Measurements from ENCODE around the gene GJD4.

The GJD4 gene

DNA sequence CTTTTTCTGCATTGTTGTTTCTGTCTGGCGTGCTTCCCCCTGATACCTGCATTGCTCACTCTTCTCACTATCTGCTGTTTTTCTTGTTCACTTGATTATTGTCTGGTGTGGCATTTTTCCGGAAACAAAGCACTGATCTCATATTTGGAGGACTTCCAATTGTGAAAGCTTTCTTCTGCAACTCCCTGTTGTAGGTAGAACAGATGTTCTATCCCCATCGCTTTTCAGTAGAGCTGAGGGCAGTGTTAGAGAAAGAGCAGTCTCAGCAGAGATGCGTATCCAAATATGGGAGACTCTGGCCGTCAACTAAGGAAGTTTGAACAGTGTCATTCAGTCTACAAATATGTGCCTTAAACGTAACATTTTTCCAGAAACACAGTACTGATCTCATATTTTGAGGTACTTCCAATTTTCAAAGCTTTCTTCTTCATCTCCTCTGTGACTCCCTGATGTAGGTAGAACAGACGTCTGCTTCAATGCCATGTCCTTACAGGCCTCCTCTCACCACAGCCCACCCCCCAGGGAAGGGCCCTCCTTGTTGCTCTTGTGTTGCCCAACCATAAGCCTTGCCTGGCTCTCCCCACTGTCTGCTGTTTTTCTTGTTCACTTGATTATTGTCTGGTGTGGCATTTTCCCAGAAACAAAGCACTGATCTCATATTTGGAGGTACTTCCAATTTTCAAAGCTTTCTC lies 27.1 kb upstream of the GJD4 start:
- peak; percentile 78 for DNase-seq (ENCODE audit: low read depth)
- no peak overlapping the region for H3K4me3 ChIP-seq (replicated peaks; ENCODE audit: low read depth, low read length)
- TF ChIP-seq, protein P1, sequence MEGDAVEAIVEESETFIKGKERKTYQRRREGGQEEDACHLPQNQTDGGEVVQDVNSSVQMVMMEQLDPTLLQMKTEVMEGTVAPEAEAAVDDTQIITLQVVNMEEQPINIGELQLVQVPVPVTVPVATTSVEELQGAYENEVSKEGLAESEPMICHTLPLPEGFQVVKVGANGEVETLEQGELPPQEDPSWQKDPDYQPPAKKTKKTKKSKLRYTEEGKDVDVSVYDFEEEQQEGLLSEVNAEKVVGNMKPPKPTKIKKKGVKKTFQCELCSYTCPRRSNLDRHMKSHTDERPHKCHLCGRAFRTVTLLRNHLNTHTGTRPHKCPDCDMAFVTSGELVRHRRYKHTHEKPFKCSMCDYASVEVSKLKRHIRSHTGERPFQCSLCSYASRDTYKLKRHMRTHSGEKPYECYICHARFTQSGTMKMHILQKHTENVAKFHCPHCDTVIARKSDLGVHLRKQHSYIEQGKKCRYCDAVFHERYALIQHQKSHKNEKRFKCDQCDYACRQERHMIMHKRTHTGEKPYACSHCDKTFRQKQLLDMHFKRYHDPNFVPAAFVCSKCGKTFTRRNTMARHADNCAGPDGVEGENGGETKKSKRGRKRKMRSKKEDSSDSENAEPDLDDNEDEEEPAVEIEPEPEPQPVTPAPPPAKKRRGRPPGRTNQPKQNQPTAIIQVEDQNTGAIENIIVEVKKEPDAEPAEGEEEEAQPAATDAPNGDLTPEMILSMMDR (IDR thresholded peaks at IDR 0.05; ENCODE audit: low read length, missing control alignments), result no peak

DNA sequence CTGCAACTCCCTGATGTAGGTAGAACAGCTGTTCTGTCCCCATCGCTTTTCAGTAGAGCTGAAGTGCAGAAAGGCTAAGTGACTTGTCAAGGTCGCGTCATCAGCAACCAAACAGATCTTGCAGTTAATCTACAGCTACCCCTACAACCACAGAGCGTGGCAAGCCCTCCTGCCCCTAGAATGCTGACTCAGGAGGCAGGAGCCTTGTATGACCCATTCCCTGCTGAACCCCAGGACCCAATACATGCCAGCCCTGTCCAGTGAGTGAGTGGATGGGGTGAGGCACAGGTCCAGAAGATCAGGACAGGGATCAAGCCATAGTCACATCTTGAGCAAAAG lies 26.6 kb upstream of the GJD4 start:
- TF ChIP-seq, protein P1 (IDR thresholded peaks at IDR 0.05; ENCODE audit: low read length, missing control alignments), result no peak
- no peak for DNase-seq (ENCODE audit: low read depth)
- H3K4me3 ChIP-seq (replicated peaks; ENCODE audit: low read depth, low read length), result no peak overlapping the region

DNA sequence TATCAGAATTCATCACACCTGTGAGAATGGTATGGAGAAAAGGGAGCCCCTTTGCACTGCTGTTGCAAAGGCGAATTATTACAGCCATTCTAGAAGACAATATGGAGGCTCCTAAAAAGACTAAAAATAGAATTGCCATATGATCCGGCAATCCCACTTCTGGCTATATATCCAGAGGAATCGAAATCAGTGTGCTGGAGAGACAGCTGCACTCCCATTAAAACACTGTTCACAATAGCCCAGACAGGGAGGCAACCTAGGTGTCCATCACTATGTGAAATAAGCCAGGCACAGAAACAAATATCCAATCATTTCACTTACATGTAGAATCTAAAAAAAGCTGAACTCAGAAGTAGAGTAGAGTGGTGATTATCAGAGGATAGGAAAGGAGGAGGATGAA lies 26.0 kb upstream of the GJD4 start:
- no peak overlapping the region for H3K4me3 ChIP-seq (replicated peaks; ENCODE audit: low read depth, low read length)
- DNase-seq (ENCODE audit: low read depth), result no peak
- TF ChIP-seq, protein P1 (IDR thresholded peaks at IDR 0.05; ENCODE audit: low read length, missing control alignments), result no peak

DNA sequence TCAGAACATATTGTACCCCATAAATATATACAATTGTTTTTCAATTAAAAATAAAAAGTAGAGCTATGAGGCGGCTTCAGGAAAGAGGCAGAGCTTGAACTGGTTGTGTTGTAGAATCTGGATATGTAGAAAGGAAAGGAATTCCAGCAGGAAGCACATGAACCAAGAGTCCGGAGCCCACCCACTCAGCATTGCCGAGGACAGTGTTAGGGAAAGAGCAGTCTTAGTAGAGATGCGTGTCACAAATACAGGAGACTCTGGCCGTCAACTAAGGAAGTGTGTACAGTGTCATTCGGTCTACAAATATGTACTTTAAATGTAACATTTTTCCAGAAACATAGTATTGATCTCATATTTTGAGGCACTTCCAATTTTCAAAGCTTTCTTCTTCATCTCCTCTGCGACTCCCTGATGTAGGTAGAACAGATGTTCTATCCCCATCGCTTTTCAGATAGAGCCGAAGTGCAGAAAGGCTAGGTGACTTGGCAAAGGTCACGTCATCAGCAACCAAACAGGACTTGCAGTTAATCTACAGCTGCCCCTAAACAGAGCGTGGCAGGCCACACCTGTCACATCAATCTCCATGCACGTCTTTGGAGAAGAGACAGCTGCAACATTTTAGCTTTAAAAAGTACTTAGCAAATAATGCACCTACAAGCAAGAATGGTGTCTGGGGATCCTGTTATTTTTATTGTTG lies 25.3 kb upstream of the GJD4 start:
- no peak for DNase-seq (ENCODE audit: low read depth)
- H3K4me3 ChIP-seq (replicated peaks; ENCODE audit: low read depth, low read length), result no peak overlapping the region
- TF ChIP-seq, protein P1 (IDR thresholded peaks at IDR 0.05; ENCODE audit: low read length, missing control alignments), result no peak

DNA sequence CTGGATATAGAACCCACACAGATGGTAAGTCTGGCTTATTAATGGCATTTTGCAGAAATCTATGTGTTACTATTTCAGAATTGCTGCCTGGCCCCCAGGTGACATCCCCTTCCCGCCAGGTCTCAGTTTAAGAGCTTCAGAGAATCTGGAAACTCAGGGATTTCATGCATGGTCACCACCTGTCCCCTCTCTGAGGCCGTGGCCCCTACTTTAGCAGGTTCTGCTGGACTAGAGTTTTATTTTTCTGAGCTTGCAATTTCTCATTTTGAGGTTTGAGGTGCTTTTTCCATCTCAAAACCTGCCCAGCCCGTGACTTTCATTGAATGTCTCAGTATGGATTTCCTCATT lies 24.7 kb upstream of the GJD4 start:
- TF ChIP-seq, protein P1 (IDR thresholded peaks at IDR 0.05; ENCODE audit: low read length, missing control alignments), result no peak
- H3K4me3 ChIP-seq (replicated peaks; ENCODE audit: low read depth, low read length), result no peak overlapping the region
- no peak for DNase-seq (ENCODE audit: low read depth)

DNA sequence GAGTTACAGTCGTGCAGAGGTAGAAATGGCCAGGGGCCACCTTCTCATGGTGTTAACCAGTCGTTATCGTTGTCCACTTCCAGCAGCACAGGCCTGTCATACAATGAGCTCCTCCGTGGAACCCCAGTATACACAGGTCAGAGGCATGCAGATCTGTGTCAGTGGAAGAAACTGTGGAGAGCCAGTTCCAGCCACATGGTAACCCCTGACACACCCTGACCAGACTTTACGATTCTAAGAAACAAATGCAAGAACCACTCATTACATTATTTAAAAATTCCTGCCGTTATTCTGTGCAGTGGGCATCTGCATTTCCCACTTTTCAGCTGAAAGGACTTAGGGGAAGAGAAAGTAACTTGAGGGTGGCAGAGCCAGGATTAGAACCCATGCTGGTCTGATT lies 23.5 kb upstream of the GJD4 start:
- no peak overlapping the region for H3K4me3 ChIP-seq (replicated peaks; ENCODE audit: low read depth, low read length)
- DNase-seq (ENCODE audit: low read depth), result no peak
- TF ChIP-seq, protein P1 (IDR thresholded peaks at IDR 0.05; ENCODE audit: low read length, missing control alignments), result no peak

DNA sequence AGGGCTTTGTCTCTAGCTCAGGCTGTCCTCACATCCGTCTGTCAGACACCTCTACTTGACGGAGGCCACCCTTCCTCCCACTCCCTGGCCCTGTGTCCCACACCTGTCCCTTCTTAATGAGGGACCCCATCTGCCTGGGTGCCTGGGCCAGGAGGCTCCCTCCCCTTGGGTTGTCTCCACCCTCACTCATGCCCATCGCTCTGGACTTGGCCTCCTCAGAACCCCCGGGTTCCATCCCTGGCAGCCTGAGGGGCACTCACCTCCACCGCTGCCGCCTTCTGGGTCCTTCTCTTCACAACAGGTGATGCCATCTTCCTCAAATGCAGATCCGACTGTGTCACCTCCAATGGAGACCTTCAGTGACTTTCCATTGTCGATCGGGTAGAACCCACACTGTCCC lies 20.2 kb upstream of the GJD4 start:
- TF ChIP-seq, protein P1 (IDR thresholded peaks at IDR 0.05; ENCODE audit: low read length, missing control alignments), result no peak
- DNase-seq (ENCODE audit: low read depth), result no peak
- H3K4me3 ChIP-seq (replicated peaks; ENCODE audit: low read depth, low read length), result no peak overlapping the region
